Measurements from ENCODE around the gene HSPB2.

- TF ChIP-seq CTCF (IDR thresholded peaks at IDR 0.05), result no peak
- TF ChIP-seq POLR2A (IDR thresholded peaks at IDR 0.05), result no peak
- no peak for TF ChIP-seq EP300 (IDR thresholded peaks at IDR 0.05)
These were observed 20.0 kb downstream of the HSPB2 start for GRCh38 chr11:111932611-111932950.

Data from ovary (tissue), 3 donors.